GM23338 (cell line): ENCODE data around the gene SLC25A42. TPM values are rescaled to one million over a fixed set of nuclear protein-coding genes. Genes with fewer than 3 reads are reported as not detected.
A peak's percentile ranks its signal among the peaks of the same experiment; 100 is the strongest.

Experiments used
- ATAC-seq: fragments of 200-7000 bp; cut with Tn5 transposase; 3 replicates; pipeline ENCODE4 v1.9.1; 2020
- DNase-seq: peaks from one replicate; pipeline ENCODE4 v3.0.0-alpha.2; 2015; ENCODE audit warnings: low spot score
- H2AFZ ChIP-seq: fragments of 200-600 bp; sonication (generic); 2 replicates; pipeline ENCODE4 v1.8.0; 2016; ENCODE audit warnings: antibody characterized with exemption, mild to moderate bottlenecking, moderate library complexity
- H3F3A ChIP-seq: fragments of 200-600 bp; sonication (generic); replicated peaks from 2 replicates; pipeline ENCODE4 v1.8.0; 2017; ENCODE audit warnings: antibody characterized with exemption, mixed run types, low read depth
- H3K27ac ChIP-seq: fragments of 200-600 bp; sonication (generic); 2 replicates; pipeline ENCODE4 v1.6.1; 2016; ENCODE audit warnings: low read depth
- H3K27me3 ChIP-seq: fragments of 200-600 bp; sonication (generic); 2 replicates; pipeline ENCODE4 v1.8.0; 2016; ENCODE audit warnings: mild to moderate bottlenecking, mixed run types, moderate library complexity; ENCODE audit not compliant: insufficient read depth
- H3K36me3 ChIP-seq: fragments of 200-600 bp; sonication (generic); 2 replicates; pipeline ENCODE4 v1.8.0; 2016; ENCODE audit warnings: mild to moderate bottlenecking; ENCODE audit not compliant: insufficient read depth
- H3K4me1 ChIP-seq: fragments of 200-600 bp; sonication (generic); 2 replicates; pipeline ENCODE4 v1.8.0; 2016; ENCODE audit warnings: mild to moderate bottlenecking, moderate library complexity; ENCODE audit not compliant: insufficient read depth
- H3K4me2 ChIP-seq: fragments of 200-600 bp; sonication (generic); 2 replicates; pipeline ENCODE4 v1.7.1; 2017; ENCODE audit warnings: mixed run types
- H3K4me3 ChIP-seq: fragments of 200-600 bp; sonication (generic); 2 replicates; pipeline ENCODE4 v1.6.1; 2016; ENCODE audit warnings: mixed run types
- H3K79me2 ChIP-seq: fragments of 200-600 bp; sonication (generic); replicated peaks from 2 replicates; pipeline ENCODE4 v1.8.0; 2017; ENCODE audit warnings: mild to moderate bottlenecking; ENCODE audit not compliant: insufficient read depth
- H3K9me2 ChIP-seq: fragments of 200-600 bp; sonication (generic); 2 replicates; pipeline ENCODE4 v1.8.0; 2017; ENCODE audit not compliant: insufficient read depth
- H4K20me1 ChIP-seq: fragments of 200-600 bp; sonication (generic); replicated peaks from 2 replicates; pipeline ENCODE4 v1.8.0; 2017; ENCODE audit warnings: mild to moderate bottlenecking; ENCODE audit not compliant: insufficient read depth
- H3K27ac Mint-ChIP-seq: 2 replicates; pipeline ENCODE4 v1.8.0; 2020; ENCODE audit warnings: inconsistent platforms, mild to moderate bottlenecking, moderate library complexity, mixed read lengths
- H3K27me3 Mint-ChIP-seq: 3 replicates; pipeline ENCODE4 v1.8.0; 2022; ENCODE audit warnings: low read depth, mild to moderate bottlenecking, moderate library complexity, mixed read lengths, inconsistent platforms; ENCODE audit not compliant: insufficient read depth, poor library complexity
- H3K36me3 Mint-ChIP-seq: 3 replicates; pipeline ENCODE4 v1.8.0; 2021; ENCODE audit warnings: low read depth, mild to moderate bottlenecking, inconsistent platforms, moderate library complexity, mixed read lengths
- H3K4me1 Mint-ChIP-seq: 3 replicates; pipeline ENCODE4 v1.8.0; 2020; ENCODE audit warnings: mild to moderate bottlenecking, inconsistent platforms, mixed read lengths
- H3K4me3 Mint-ChIP-seq: 3 replicates; pipeline ENCODE4 v1.8.0; 2021; ENCODE audit warnings: moderate library complexity, mild to moderate bottlenecking, inconsistent platforms, mixed read lengths
- H3K9me3 Mint-ChIP-seq: 3 replicates; pipeline ENCODE4 v1.8.0; 2020; ENCODE audit warnings: moderate library complexity, mild to moderate bottlenecking, inconsistent platforms, mixed read lengths
- CREB1 ChIP-seq: fragments of 250-450 bp; sonication (Bioruptor Pico); IDR thresholded peaks from 2 replicates; pipeline ENCODE4 v1.5.0; 2020; ENCODE audit warnings: low read depth, mild to moderate bottlenecking, moderate library complexity
- ETS1 ChIP-seq: IDR thresholded peaks from 2 replicates; pipeline ENCODE4 v1.6.1; 2016; ENCODE audit warnings: antibody characterized with exemption
- EZH2 ChIP-seq: fragments of 200-600 bp; sonication (generic); IDR thresholded peaks from one replicate; pipeline ENCODE4 v1.8.0; 2017; ENCODE audit warnings: antibody characterized with exemption, mild to moderate bottlenecking, low read depth; ENCODE audit not compliant: unreplicated experiment
- EZH2phosphoT487 ChIP-seq: fragments of 200-600 bp; sonication (generic); IDR thresholded peaks from one replicate; pipeline ENCODE4 v1.8.1; 2018; ENCODE audit warnings: antibody characterized with exemption; ENCODE audit not compliant: unreplicated experiment
- NANOG ChIP-seq: IDR thresholded peaks from 2 replicates; pipeline ENCODE4 v1.6.1; 2016; ENCODE audit warnings: antibody characterized with exemption, borderline replicate concordance
- POLR2AphosphoS5 ChIP-seq: IDR thresholded peaks from 2 replicates; pipeline ENCODE4 v1.6.1; 2016; ENCODE audit warnings: antibody characterized with exemption, low read depth
- ZNF114 ChIP-seq: fragments of 250-450 bp; sonication (Bioruptor Pico); IDR thresholded peaks from 2 replicates; pipeline ENCODE4 v1.5.0; 2020; ENCODE audit warnings: mild to moderate bottlenecking, moderate library complexity
- ZNF331 ChIP-seq: fragments of 250-450 bp; sonication (Bioruptor Pico); IDR thresholded peaks from 2 replicates; pipeline ENCODE4 v1.5.0; 2020; ENCODE audit warnings: low read depth, mild to moderate bottlenecking, moderate library complexity
- long read RNA-seq: library from polyadenylated mRNA; unstranded; transcript quantifications from one replicate; pipeline ENCODE4 v2.0.0, GENCODE V29; 2020; ENCODE audit not compliant: unreplicated experiment
- polyA plus RNA-seq: library from polyadenylated mRNA; unstranded; fragments of >200 nt; fragmentation: Nextera tagmentation; extraction: Ambion mirVana; gene quantifications from 2 replicates; pipeline ENCODE4 v1.2.1, GENCODE V29; 2016
- total RNA-seq: library from RNA; depleted of rRNA; stranded (reverse); fragments of >200 nt; shearing (Covaris generic); gene quantifications from 2 replicates; pipeline ENCODE4 v1.2.3, GENCODE V29; 2014; rRNA removed
- TF ChIP-seq, protein P1 (sequence below), 2 experiments: fragments of 200-600 bp in 1 of 2; sonication (generic) in 1 of 2; conservative IDR thresholded peaks; 2 replicates each; pipeline versions ENCODE4 v1.5.1 to v1.6.1; 2016 to 2017; ENCODE audit warnings: antibody characterized with exemption in 2 of 2, low read depth in 2 of 2, mild to moderate bottlenecking in 2 of 2, moderate library complexity in 1 of 2

SLC25A42 gene
- total RNA-seq = 5.7 and 7.3 TPM in 2 replicates
- polyA plus RNA-seq = 7.3 and 7.6 TPM in 2 replicates
- long read RNA-seq, partial matches to known transcripts = 0 of 7 reads
- long read RNA-seq, other reads (novel, unspliced or antisense) = 5 of 7 reads

DNA sequence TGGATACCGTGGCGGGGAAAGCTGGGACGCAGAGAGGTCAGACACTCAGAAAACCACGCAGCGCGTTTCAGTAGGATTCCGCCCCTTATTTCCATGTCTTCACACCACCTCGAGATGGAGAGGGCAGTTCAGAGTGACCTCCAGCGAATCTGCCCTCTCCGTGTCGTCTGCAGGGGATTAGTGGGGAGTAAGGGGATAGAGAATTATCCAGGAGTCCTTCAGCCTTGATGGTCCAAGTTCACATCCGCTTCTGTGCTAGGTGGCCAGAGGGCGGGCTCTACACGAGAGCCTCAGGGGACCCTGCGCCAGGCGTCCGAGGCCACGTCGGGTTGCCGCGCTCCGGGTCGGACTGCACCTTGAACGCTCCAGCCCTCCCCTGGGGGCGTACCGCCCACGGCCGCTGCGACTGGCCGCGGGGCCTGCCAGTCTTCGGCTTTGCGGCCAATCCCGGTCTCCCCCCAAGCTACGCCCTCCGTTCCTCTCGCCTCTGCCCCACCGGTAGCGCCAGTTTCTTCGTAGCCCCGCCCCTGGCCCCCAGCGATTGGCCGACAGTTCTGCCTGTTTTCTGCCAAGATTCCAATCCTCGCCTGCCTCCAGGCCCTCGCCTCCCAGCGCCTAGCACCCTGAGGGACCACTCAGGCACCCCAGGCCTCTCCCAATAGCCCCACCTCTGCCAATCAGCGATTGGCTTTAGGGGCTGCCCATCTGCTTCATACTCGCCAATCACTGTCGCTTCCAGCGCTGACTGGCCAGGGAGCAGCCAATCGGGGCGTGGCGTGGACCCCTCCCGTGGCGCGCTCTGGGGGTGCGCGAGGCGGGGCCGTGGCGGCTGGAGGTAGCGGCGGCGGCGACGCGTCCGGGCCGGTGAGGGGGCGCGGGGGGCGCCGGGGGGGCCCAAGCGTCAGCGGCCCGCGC, at the start of gene SLC25A42:
Gene SLC25A42 (plus strand): TSS at position 812 of the 915 bp plus-strand sequence. CDS start 32,131 bp downstream, outside the sequence.
- Mint-ChIP-seq H3K4me1 (peaks cover 20% of the 10 kb centered on the region; the same call in 2 of the 3 replicates), H3K4me3 (peak within 1 kb of the TSS; percentile 72), H3K9me3 (no peaks in the 10 kb centered on the region), H3K27me3 (peaks cover 42% of the 10 kb centered on the region), H3K36me3 (peaks cover 3% of the 10 kb centered on the region), H3K27ac (peak within 1 kb of the TSS; percentile 53)
- Histone ChIP-seq H3K4me2 (peak within 1 kb of the TSS; percentile 85), H3K27ac (no peak within 1 kb of the TSS; the same call in 1 of the 2 replicates), H2AFZ (peak within 1 kb of the TSS; percentile 39; the same call in 1 of the 2 replicates), H3K4me1 (peaks cover 11% of the 10 kb centered on the region), H3K27me3 (peaks cover 44% of the 10 kb centered on the region), H3K4me3 (peak within 1 kb of the TSS; percentile 58), H3F3A (peaks cover 16% of the 10 kb centered on the region), H3K79me2 (no peaks in the 10 kb centered on the region), H4K20me1 (peaks cover 5% of the 10 kb centered on the region; the same call in 1 of the 2 replicates), H3K36me3 (no peaks in the 10 kb centered on the region), H3K9me2 (no peaks in the 10 kb centered on the region)
- peak; percentile 74 for TF ChIP-seq CREB1 (CRISPR knock-in tag)
- TF ChIP-seq, protein P1, sequence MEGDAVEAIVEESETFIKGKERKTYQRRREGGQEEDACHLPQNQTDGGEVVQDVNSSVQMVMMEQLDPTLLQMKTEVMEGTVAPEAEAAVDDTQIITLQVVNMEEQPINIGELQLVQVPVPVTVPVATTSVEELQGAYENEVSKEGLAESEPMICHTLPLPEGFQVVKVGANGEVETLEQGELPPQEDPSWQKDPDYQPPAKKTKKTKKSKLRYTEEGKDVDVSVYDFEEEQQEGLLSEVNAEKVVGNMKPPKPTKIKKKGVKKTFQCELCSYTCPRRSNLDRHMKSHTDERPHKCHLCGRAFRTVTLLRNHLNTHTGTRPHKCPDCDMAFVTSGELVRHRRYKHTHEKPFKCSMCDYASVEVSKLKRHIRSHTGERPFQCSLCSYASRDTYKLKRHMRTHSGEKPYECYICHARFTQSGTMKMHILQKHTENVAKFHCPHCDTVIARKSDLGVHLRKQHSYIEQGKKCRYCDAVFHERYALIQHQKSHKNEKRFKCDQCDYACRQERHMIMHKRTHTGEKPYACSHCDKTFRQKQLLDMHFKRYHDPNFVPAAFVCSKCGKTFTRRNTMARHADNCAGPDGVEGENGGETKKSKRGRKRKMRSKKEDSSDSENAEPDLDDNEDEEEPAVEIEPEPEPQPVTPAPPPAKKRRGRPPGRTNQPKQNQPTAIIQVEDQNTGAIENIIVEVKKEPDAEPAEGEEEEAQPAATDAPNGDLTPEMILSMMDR (conservative IDR thresholded peaks at IDR 0.05; ENCODE audit: low read depth in 2 of 2) = 0 out of 4 replicates have a peak, but pooled peaks of 1 of the 2 experiments have one; percentile 5
- TF ChIP-seq POLR2AphosphoS5 = peak; percentile 72; the same call in 1 of the 2 replicates
- no peak for TF ChIP-seq NANOG
- no peak for TF ChIP-seq ETS1
- peak; percentile 99 for DNase-seq
- peak; percentile 96 for ATAC-seq

GRCh38 chr19:19021115-19021514, 42.7 kb upstream of the SLC25A42 start:
- H3K27ac ChIP-seq = no peak overlapping the region
- H3K27ac Mint-ChIP-seq = no peak overlapping the region
- peaks cover 71% of the 10 kb centered on the region for H3K36me3 Mint-ChIP-seq
- H2AFZ ChIP-seq = no peak overlapping the region
- no peak overlapping the region for H3K4me2 ChIP-seq
- H3K4me1 ChIP-seq = no peaks in the 10 kb centered on the region
- no peaks in the 10 kb centered on the region for H3K4me1 Mint-ChIP-seq
- peaks cover 46% of the 10 kb centered on the region for H3K36me3 ChIP-seq
- ATAC-seq (no peak), DNase-seq (no peak)
- peaks cover 61% of the 10 kb centered on the region for H4K20me1 ChIP-seq
- no peaks in the 10 kb centered on the region for H3K27me3 Mint-ChIP-seq
- 0 out of 2 replicates have a peak, but pooled peaks cover 14% of the 10 kb centered on the region for H3F3A ChIP-seq
- H3K79me2 ChIP-seq = peaks cover 62% of the 10 kb centered on the region
- H3K4me3 ChIP-seq = no peak overlapping the region
- no peaks in the 10 kb centered on the region for H3K9me2 ChIP-seq
- H3K9me3 Mint-ChIP-seq = no peaks in the 10 kb centered on the region
- H3K27me3 ChIP-seq = no peaks in the 10 kb centered on the region
- no peak for TF ChIP-seq CREB1 (CRISPR knock-in tag)
- TF ChIP-seq ZNF114 = no peak
- no peak for TF ChIP-seq EZH2phosphoT487
- no peak for TF ChIP-seq ETS1
- no peak for TF ChIP-seq ZNF331 (CRISPR knock-in tag)
- no peak for TF ChIP-seq NANOG
- TF ChIP-seq EZH2 = no peak
- no peak overlapping the region for H3K4me3 Mint-ChIP-seq
